Neural progenitor cell (in vitro differentiated cells): ENCODE data around the gene ZMAT5.

ENCODE experiments used
- CTCF ChIP-seq: fragments of 200-600 bp; sonication (generic); IDR thresholded peaks from 2 replicates; pipeline ENCODE4 v1.5.1; 2017; ENCODE audit warnings: antibody characterized with exemption, mild to moderate bottlenecking
- EZH2 ChIP-seq: fragments of 200-600 bp; sonication (generic); IDR thresholded peaks from 2 replicates; pipeline ENCODE4 v1.6.1; 2017; ENCODE audit warnings: antibody characterized with exemption, mild to moderate bottlenecking, moderate library complexity
- EZH2phosphoT487 ChIP-seq: fragments of 200-600 bp; sonication (generic); IDR thresholded peaks from 2 replicates; pipeline ENCODE4 v1.6.1; 2017; ENCODE audit warnings: antibody characterized with exemption

- no peak for TF ChIP-seq CTCF
- no peak for TF ChIP-seq EZH2
- no peak for TF ChIP-seq EZH2phosphoT487
Observed at GRCh38 chr22:29734838-29735237, 32.0 kb downstream of the ZMAT5 start.
